Gastrocnemius medialis (tissue), 4 donors: Measurements from ENCODE around the gene TMEM161A.
"Not testable (repeated sequence)": the region's sequence is repeated elsewhere in the genome, so short reads cannot be mapped to it uniquely, and the experiment has no call there.

Experiments
- POLR2A ChIP-seq, 2 donors: fragments of 450-650 bp; IDR thresholded peaks; one replicate each; pipeline ENCODE4 v1.6.1; 2017; ENCODE audit warnings: antibody characterized with exemption in 2 of 2, mild to moderate bottlenecking in 2 of 2, moderate library complexity in 2 of 2
- TF ChIP-seq, protein P1 (sequence below), 5 experiments: fragments of 450-650 bp in 3 of 5; fragments of 200-600 bp in 2 of 5; sonication (generic) in 2 of 5; IDR thresholded peaks in 4 of 5; conservative IDR thresholded peaks in 1 of 5; 1 replicate in 4 of 5; 2 replicates in 1 of 5; pipeline ENCODE4 v1.5.1; 2016 to 2019; ENCODE audit warnings: antibody characterized with exemption in 5 of 5, mild to moderate bottlenecking in 3 of 5, moderate library complexity in 3 of 5

- TF ChIP-seq, protein P1, sequence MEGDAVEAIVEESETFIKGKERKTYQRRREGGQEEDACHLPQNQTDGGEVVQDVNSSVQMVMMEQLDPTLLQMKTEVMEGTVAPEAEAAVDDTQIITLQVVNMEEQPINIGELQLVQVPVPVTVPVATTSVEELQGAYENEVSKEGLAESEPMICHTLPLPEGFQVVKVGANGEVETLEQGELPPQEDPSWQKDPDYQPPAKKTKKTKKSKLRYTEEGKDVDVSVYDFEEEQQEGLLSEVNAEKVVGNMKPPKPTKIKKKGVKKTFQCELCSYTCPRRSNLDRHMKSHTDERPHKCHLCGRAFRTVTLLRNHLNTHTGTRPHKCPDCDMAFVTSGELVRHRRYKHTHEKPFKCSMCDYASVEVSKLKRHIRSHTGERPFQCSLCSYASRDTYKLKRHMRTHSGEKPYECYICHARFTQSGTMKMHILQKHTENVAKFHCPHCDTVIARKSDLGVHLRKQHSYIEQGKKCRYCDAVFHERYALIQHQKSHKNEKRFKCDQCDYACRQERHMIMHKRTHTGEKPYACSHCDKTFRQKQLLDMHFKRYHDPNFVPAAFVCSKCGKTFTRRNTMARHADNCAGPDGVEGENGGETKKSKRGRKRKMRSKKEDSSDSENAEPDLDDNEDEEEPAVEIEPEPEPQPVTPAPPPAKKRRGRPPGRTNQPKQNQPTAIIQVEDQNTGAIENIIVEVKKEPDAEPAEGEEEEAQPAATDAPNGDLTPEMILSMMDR (IDR thresholded peaks at IDR 0.05 in 4 of 5, conservative IDR thresholded peaks at IDR 0.05 in 1 of 5), result not testable (repeated sequence)
- TF ChIP-seq POLR2A (IDR thresholded peaks at IDR 0.05), result not testable (repeated sequence)
These were observed 2.6 kb downstream of the TMEM161A start for GRCh38 chr19:19135713-19136112.
